SKM-1 (cell line): ENCODE data around the gene HMGN3.

Source experiments
- DNase-seq: peaks from one replicate; lab custom pipeline; 2025; ENCODE audit not compliant: unreplicated experiment; lab: John Stamatoyannopoulos, UW

Gene HMGN3

GRCh38 chr6:79232696-79233462 is 1.6 kb downstream of the HMGN3 start:
- no peak for DNase-seq

- no peak for DNase-seq
These were observed 2.8 kb downstream of the HMGN3 start for GRCh38 chr6:79231666-79232065.

GRCh38 chr6:79231101-79231500 is 3.4 kb downstream of the HMGN3 start:
- DNase-seq, result no peak

- no peak for DNase-seq
These were observed 4.3 kb downstream of the HMGN3 start for GRCh38 chr6:79230149-79230548.

- no peak for DNase-seq
These were observed 7.0 kb downstream of the HMGN3 start for GRCh38 chr6:79227445-79227844.

- DNase-seq, result no peak
These were observed 7.8 kb downstream of the HMGN3 start for GRCh38 chr6:79226660-79227059.

- no peak for DNase-seq
These were observed 8.5 kb downstream of the HMGN3 start for GRCh38 chr6:79225717-79226599.

- DNase-seq, result no peak
These were observed 10.7 kb downstream of the HMGN3 start for GRCh38 chr6:79223611-79224404.

- no peak for DNase-seq
These were observed 19.2 kb downstream of the HMGN3 start for GRCh38 chr6:79215213-79215824.

GRCh38 chr6:79212859-79213258 is 21.6 kb downstream of the HMGN3 start:
- no peak for DNase-seq

GRCh38 chr6:79208816-79209215 is 25.7 kb downstream of the HMGN3 start:
- peak; percentile 23 for DNase-seq

GRCh38 chr6:79203753-79204253 is 30.7 kb downstream of the HMGN3 start:
- no peak for DNase-seq

GRCh38 chr6:79202556-79202955 is 31.9 kb downstream of the HMGN3 start:
- DNase-seq, result no peak

- DNase-seq, result no peak
These were observed 32.5 kb downstream of the HMGN3 start for GRCh38 chr6:79201983-79202382.

- DNase-seq, result no peak
These were observed 33.3 kb downstream of the HMGN3 start for GRCh38 chr6:79201143-79201542.

GRCh38 chr6:79196912-79197311 is 37.6 kb downstream of the HMGN3 start:
- DNase-seq, result peak; percentile 7

- DNase-seq, result no peak
These were observed 40.5 kb downstream of the HMGN3 start for GRCh38 chr6:79193971-79194370.

- no peak for DNase-seq
These were observed 44.6 kb downstream of the HMGN3 start for GRCh38 chr6:79189760-79190350.

- no peak for DNase-seq
These were observed 45.5 kb downstream of the HMGN3 start for GRCh38 chr6:79188885-79189480.

- no peak for DNase-seq
These were observed 46.4 kb downstream of the HMGN3 start for GRCh38 chr6:79188107-79188506.
